Lower lobe of right lung (tissue), 2 donors: Measurements from ENCODE around the gene MS4A13. TPM values are rescaled to one million over a fixed set of nuclear protein-coding genes. Genes with fewer than 3 reads are reported as not detected.

Experiments
- ATAC-seq, 2 donors: fragments of 200-7000 bp; cut with Tn5 transposase; one replicate each; pipeline ENCODE4 v1.9.1; 2020 to 2022; ENCODE audit warnings: mild to moderate bottlenecking in 2 of 2, moderate library complexity in 2 of 2
- DNase-seq: peaks from one replicate; pipeline ENCODE4 v3.0.0-alpha.2; 2020
- H3K27ac ChIP-seq: fragments of 200-600 bp; one replicate; pipeline ENCODE4 v1.8.0; 2022
- H3K27me3 ChIP-seq: fragments of 200-600 bp; one replicate; pipeline ENCODE4 v1.8.0; 2022; ENCODE audit warnings: low read depth
- H3K36me3 ChIP-seq: fragments of 200-600 bp; one replicate; pipeline ENCODE4 v1.8.0; 2022; ENCODE audit warnings: mild to moderate bottlenecking
- H3K4me1 ChIP-seq: fragments of 200-600 bp; one replicate; pipeline ENCODE4 v1.8.0; 2022
- H3K4me3 ChIP-seq: fragments of 200-600 bp; one replicate; pipeline ENCODE4 v1.8.0; 2022; ENCODE audit warnings: mild to moderate bottlenecking
- H3K9me3 ChIP-seq: fragments of 200-600 bp; one replicate; pipeline ENCODE4 v1.8.0; 2022
- intact Hi-C: fragments of 100-400 bp; cut with DNase I; formaldehyde crosslinking; loops from one replicate; pipeline ENCODE4 v1.11.0; 2022
- total RNA-seq: library from RNA; stranded (reverse); fragmentation: NEBNext Ultra II Directional; extraction: Animal tissue kit (Norgen Biotek cat#: 25700); gene quantifications from one replicate; pipeline ENCODE4 v1.2.1, GENCODE V29; 2021
- TF ChIP-seq, protein P1 (sequence below): fragments of 200-600 bp; IDR thresholded peaks from one replicate; pipeline ENCODE4 v1.8.0; 2022; ENCODE audit warnings: antibody characterized with exemption, mild to moderate bottlenecking
- donor health status: DM: no; HTN: yes; CAD: no; lungs with severe emphysema.

MS4A13 gene
- total RNA-seq, 1 donor from 2014 or later, result not detected

DNA sequence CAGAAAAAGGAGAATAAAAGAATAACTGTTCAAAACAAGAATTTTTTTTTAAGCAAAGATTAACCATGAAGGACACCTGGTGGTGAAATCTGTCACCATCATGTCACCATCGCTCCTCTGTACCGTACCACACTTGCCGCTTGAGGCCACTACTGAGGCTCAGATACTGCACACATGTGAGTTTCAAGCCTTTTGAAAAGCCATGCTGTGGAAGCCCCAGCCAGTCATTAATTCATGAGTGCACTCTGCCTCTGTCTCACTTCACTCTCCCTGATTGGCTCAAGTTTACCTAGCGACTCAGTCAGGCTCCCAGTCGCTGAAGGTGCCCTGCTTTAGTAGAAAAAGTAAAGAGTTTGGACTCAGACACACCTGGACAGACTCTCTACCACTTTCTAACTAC lies 29.2 kb upstream of the MS4A13 start:
- no peak overlapping the region for H3K27ac ChIP-seq
- intact Hi-C loops, result no loop called here
- H3K4me3 ChIP-seq, result no peak overlapping the region
- H3K36me3 ChIP-seq, result no peaks in the 10 kb centered on the region
- no peaks in the 10 kb centered on the region for H3K9me3 ChIP-seq
- no peaks in the 10 kb centered on the region for H3K27me3 ChIP-seq
- no peaks in the 10 kb centered on the region for H3K4me1 ChIP-seq
- DNase-seq, result no peak
- ATAC-seq, result peak; percentile 49 to 70
- TF ChIP-seq, protein P1, sequence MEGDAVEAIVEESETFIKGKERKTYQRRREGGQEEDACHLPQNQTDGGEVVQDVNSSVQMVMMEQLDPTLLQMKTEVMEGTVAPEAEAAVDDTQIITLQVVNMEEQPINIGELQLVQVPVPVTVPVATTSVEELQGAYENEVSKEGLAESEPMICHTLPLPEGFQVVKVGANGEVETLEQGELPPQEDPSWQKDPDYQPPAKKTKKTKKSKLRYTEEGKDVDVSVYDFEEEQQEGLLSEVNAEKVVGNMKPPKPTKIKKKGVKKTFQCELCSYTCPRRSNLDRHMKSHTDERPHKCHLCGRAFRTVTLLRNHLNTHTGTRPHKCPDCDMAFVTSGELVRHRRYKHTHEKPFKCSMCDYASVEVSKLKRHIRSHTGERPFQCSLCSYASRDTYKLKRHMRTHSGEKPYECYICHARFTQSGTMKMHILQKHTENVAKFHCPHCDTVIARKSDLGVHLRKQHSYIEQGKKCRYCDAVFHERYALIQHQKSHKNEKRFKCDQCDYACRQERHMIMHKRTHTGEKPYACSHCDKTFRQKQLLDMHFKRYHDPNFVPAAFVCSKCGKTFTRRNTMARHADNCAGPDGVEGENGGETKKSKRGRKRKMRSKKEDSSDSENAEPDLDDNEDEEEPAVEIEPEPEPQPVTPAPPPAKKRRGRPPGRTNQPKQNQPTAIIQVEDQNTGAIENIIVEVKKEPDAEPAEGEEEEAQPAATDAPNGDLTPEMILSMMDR, result peak; percentile 39

DNA sequence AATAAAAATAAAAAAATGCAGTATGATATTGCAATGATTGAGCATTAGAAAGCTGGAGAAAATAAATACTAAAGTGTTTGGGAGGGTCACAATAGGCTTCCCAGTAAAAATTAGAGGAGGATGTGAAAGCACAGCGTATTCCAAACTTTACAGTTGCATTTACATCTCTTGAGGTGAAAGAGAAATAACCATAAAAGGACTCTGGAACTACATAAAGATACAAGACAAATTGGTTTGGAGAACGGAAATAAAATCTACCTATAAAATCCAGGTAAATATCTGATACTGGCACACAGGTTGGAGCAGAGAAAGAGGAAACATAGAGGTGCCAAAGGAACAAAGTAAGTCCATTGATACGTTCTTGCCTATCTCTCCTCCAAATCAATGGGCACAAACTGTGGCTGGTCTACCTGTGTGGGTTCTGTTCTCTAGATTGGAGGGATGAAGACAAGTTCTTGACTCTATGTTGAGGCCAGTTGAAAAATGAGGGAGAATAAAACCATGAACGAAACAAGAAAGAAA lies 22.6 kb upstream of the MS4A13 start, which contains the start of gene MS4A12:
Gene MS4A12, plus strand, starts transcription at position 291 of the 522 bp plus-strand sequence. CDS start 4,541 bp downstream, outside the sequence.
- Histone ChIP-seq H3K4me3 (no peak within 1 kb of the TSS), H3K27me3 (no peaks in the 10 kb centered on the region), H3K9me3 (no peaks in the 10 kb centered on the region), H3K4me1 (no peaks in the 10 kb centered on the region), H3K36me3 (no peaks in the 10 kb centered on the region), H3K27ac (no peak within 1 kb of the TSS)
- intact Hi-C loops, result no loop called here
- DNase-seq (no peak), ATAC-seq (no peak)
- TF ChIP-seq, protein P1, result no peak

DNA sequence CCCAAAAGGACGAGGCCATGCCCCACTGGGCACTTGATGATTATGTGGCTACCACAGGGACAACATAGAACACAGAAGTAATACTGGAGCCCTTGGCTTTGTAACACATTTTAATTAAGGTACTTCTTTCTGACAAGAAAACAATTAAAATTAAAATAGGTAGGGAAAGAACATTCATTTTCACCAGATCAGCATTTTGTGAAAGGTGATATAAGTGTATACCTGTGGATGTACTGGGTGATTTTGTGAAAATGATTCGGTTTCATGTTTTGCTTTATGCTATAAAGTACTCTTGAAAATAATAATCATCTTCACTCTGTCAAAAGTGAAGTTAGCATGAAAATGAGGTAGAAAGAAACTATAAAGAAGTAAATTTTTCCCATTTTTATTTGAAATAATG lies 21.7 kb upstream of the MS4A13 start:
- Histone ChIP-seq H3K4me1 (no peaks in the 10 kb centered on the region), H3K27ac (no peak overlapping the region), H3K4me3 (no peak overlapping the region), H3K27me3 (no peaks in the 10 kb centered on the region), H3K9me3 (no peaks in the 10 kb centered on the region), H3K36me3 (no peaks in the 10 kb centered on the region)
- no peak for DNase-seq
- no peak for ATAC-seq
- TF ChIP-seq, protein P1, result no peak
- intact Hi-C loops, result no loop called here

DNA sequence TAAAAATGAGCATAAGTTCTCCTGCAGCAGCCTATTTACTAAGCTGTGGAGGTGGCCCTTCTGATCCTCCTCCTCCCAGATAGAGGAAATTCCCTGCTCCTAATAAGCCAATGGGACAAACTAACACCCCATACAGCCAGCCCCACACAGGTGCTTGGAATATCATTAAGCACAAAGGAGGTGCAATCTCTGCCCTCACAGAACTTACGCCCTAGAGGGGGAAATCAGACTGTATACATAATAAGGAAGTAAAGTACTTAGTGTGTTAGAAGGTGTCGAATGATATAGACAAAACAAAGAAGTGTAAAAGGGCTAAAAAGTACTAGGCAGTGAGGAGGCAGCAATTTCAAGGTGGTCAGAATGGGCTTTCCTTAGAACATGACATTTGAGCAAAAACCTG lies 16.8 kb upstream of the MS4A13 start:
- H3K4me1 ChIP-seq, result no peaks in the 10 kb centered on the region
- no peak overlapping the region for H3K4me3 ChIP-seq
- no peak for ATAC-seq
- H3K36me3 ChIP-seq, result no peaks in the 10 kb centered on the region
- H3K27ac ChIP-seq, result no peak overlapping the region
- intact Hi-C loops, result no loop called here
- no peak for DNase-seq
- no peaks in the 10 kb centered on the region for H3K9me3 ChIP-seq
- H3K27me3 ChIP-seq, result no peaks in the 10 kb centered on the region
- TF ChIP-seq, protein P1, result no peak

DNA sequence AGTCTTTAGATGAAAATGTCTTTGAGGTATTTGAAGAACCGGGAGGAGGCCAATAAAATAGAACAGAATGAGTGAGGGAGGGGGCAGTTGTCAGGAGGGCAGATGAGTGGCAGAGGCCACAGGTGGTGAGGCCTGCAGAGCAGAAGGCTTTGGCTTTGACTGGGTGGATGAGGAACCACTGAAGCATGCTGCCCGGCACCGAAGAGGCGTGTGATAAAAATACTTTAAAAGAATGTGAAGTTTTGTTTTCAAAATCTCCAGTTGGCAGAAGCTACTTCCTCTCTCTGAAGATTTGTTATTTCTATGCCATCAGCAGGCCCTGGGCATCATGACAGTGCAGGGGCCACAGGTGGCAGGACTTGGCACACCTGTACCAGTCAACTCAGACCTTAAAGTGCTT lies 16.3 kb upstream of the MS4A13 start:
- no peak for ATAC-seq
- DNase-seq, result no peak
- Histone ChIP-seq H3K27ac (no peak overlapping the region), H3K27me3 (no peaks in the 10 kb centered on the region), H3K4me1 (no peaks in the 10 kb centered on the region), H3K9me3 (no peaks in the 10 kb centered on the region), H3K4me3 (no peak overlapping the region), H3K36me3 (no peaks in the 10 kb centered on the region)
- TF ChIP-seq, protein P1, result no peak
- intact Hi-C loops, result no loop called here
